Upper lobe of left lung (tissue), 4 donors: ENCODE results near the gene SH3GLB2.
"Not testable (repeated sequence)": the region's sequence is repeated elsewhere in the genome, so short reads cannot be mapped to it uniquely, and the experiment has no call there.

Experiments used
- POLR2A ChIP-seq, 4 donors: fragments of 450-650 bp; IDR thresholded peaks; one replicate each; pipeline ENCODE4 v1.5.1; 2016 to 2017; ENCODE audit warnings: antibody characterized with exemption in 4 of 4, mild to moderate bottlenecking in 2 of 4
- POLR2AphosphoS5 ChIP-seq, 2 donors: sonication (generic); formaldehyde crosslinking; IDR thresholded peaks; one replicate each; pipeline ENCODE4 v1.5.1; 2017; ENCODE audit warnings: antibody characterized with exemption in 2 of 2
- TF ChIP-seq, protein P1 (sequence below), 6 experiments: fragments of 450-650 bp in 4 of 6; fragments of 200-600 bp in 2 of 6; sonication (generic) in 2 of 6; IDR thresholded peaks; one replicate each; pipeline ENCODE4 v1.5.1; 2016 to 2019; ENCODE audit warnings: antibody characterized with exemption in 6 of 6

DNA sequence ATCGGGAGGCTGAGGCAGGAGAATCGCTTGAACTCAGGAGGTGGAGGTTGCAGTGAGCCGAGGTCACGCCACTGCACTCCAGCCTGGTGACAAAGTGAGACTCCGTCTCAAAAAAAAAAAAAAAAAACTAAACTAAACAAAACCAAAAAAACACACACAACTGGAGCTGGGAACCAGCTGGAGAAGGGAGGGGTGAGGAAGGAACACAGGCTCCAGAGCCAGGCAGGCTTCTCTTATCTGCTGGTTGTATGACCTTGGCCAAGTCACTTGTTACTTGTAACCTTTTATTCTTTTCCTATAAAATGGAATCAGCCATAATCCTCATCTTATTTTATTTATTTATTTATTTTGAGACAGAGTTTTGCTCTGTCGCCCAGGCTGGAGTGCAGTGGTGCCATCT is 24.0 kb downstream of the SH3GLB2 start:
- not testable (repeated sequence) for TF ChIP-seq POLR2AphosphoS5, POLR2A (IDR thresholded peaks at IDR 0.05)
- TF ChIP-seq, protein P1, sequence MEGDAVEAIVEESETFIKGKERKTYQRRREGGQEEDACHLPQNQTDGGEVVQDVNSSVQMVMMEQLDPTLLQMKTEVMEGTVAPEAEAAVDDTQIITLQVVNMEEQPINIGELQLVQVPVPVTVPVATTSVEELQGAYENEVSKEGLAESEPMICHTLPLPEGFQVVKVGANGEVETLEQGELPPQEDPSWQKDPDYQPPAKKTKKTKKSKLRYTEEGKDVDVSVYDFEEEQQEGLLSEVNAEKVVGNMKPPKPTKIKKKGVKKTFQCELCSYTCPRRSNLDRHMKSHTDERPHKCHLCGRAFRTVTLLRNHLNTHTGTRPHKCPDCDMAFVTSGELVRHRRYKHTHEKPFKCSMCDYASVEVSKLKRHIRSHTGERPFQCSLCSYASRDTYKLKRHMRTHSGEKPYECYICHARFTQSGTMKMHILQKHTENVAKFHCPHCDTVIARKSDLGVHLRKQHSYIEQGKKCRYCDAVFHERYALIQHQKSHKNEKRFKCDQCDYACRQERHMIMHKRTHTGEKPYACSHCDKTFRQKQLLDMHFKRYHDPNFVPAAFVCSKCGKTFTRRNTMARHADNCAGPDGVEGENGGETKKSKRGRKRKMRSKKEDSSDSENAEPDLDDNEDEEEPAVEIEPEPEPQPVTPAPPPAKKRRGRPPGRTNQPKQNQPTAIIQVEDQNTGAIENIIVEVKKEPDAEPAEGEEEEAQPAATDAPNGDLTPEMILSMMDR (IDR thresholded peaks at IDR 0.05) = not testable (repeated sequence)
